Breast epithelium (tissue), 3 donors: Measurements from ENCODE around the gene OTOG.

ENCODE experiments used
- POLR2A ChIP-seq: fragments of 450-650 bp; IDR thresholded peaks from one replicate; pipeline ENCODE4 v1.6.1; 2016; ENCODE audit warnings: antibody characterized with exemption, mild to moderate bottlenecking, moderate library complexity
- TF ChIP-seq, protein P1 (sequence below), 3 donors: fragments of 450-650 bp; IDR thresholded peaks; one replicate each; pipeline ENCODE4 v1.5.1; 2016 to 2017; ENCODE audit warnings: antibody characterized with exemption in 3 of 3, mild to moderate bottlenecking in 3 of 3, moderate library complexity in 3 of 3

DNA sequence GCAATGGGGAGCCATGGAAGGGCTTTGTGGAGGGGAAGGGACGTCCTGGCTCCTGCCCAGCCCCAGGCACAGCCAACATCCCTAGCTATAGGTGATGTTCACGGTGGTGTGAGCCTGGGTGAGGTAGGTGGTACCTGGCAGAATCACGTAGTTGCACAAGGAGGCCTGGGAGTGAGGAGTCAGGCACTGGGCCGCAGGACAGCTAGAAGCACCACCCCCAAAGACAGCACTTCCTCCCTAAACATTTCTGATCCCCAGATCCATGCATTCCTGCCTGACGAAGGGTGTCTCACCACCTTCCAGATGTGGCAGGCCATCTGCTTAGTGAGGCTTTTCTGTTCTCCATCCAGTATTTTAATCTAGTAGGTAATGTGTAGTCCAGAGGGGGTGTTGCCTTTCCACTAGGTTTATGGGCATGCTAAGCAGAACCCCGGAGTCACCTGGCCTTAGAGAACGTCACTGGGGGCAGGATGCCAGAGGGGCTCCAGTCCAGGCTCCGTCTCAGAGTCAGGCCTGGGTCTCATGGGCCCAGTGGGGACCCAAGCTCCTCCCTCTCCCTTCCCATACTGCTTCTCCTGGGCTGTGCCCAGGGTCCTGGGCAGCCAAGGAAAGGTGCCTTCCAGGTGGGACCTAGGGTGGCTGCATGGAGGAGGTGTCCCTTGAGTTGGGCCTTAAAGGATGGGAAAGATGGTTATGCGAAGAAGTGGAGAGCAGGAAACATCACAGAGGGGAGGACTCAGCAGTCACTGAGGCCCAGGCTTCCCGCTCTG, 56.2 kb downstream of the OTOG start:
- TF ChIP-seq, protein P1, sequence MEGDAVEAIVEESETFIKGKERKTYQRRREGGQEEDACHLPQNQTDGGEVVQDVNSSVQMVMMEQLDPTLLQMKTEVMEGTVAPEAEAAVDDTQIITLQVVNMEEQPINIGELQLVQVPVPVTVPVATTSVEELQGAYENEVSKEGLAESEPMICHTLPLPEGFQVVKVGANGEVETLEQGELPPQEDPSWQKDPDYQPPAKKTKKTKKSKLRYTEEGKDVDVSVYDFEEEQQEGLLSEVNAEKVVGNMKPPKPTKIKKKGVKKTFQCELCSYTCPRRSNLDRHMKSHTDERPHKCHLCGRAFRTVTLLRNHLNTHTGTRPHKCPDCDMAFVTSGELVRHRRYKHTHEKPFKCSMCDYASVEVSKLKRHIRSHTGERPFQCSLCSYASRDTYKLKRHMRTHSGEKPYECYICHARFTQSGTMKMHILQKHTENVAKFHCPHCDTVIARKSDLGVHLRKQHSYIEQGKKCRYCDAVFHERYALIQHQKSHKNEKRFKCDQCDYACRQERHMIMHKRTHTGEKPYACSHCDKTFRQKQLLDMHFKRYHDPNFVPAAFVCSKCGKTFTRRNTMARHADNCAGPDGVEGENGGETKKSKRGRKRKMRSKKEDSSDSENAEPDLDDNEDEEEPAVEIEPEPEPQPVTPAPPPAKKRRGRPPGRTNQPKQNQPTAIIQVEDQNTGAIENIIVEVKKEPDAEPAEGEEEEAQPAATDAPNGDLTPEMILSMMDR (IDR thresholded peaks at IDR 0.05), result no peak
- no peak for TF ChIP-seq POLR2A
